ENCODE measurements around the gene LRRK1. TPM values are rescaled to one million over a fixed set of nuclear protein-coding genes. Genes with fewer than 3 reads are reported as not detected.
A peak's percentile ranks its signal among the peaks of the same experiment; 100 is the strongest.

The LRRK1 gene
- total and polyA plus RNA-seq, 2 of the 13 experiments (the other 11 are each of a cell fraction or from before 2014, with no cell fraction given): 0.13 to 1.2 TPM

- TF ChIP-seq ZNF841 (CRISPR knock-in tag; IDR thresholded peaks at IDR 0.05; ENCODE audit: borderline replicate concordance) (no peak), FOXO1 (CRISPR knock-in tag; IDR thresholded peaks at IDR 0.05) (no peak), ZNF335 (CRISPR knock-in tag; IDR thresholded peaks at IDR 0.05) (no peak), TMF1 (CRISPR knock-in tag; IDR thresholded peaks at IDR 0.05; ENCODE audit: low read depth) (no peak), SRSF9 (IDR thresholded peaks at IDR 0.05; ENCODE audit: borderline replicate concordance, insufficient read depth, low read depth, low read length, poor library complexity, severe bottlenecking) (no peak), MIXL1 (CRISPR knock-in tag; IDR thresholded peaks at IDR 0.05) (peak; percentile 33; the same call in 1 of the 2 replicates), NAIF1 (CRISPR knock-in tag; IDR thresholded peaks at IDR 0.05; ENCODE audit: borderline replicate concordance) (no peak), ZMYM4 (CRISPR knock-in tag; IDR thresholded peaks at IDR 0.05) (no peak), ZNF850 (CRISPR knock-in tag; conservative IDR thresholded peaks at IDR 0.05) (peak; percentile 91; the same call in 1 of the 2 replicates), HNF4A (CRISPR knock-in tag; IDR thresholded peaks at IDR 0.05) (no peak), ZNF10 (CRISPR knock-in tag; IDR thresholded peaks at IDR 0.05; ENCODE audit: borderline replicate concordance, low read depth) (no peak), IRF1 (CRISPR knock-in tag; IDR thresholded peaks at IDR 0.05; ENCODE audit: low read depth) (no peak)
- TF ChIP-seq, protein P1, sequence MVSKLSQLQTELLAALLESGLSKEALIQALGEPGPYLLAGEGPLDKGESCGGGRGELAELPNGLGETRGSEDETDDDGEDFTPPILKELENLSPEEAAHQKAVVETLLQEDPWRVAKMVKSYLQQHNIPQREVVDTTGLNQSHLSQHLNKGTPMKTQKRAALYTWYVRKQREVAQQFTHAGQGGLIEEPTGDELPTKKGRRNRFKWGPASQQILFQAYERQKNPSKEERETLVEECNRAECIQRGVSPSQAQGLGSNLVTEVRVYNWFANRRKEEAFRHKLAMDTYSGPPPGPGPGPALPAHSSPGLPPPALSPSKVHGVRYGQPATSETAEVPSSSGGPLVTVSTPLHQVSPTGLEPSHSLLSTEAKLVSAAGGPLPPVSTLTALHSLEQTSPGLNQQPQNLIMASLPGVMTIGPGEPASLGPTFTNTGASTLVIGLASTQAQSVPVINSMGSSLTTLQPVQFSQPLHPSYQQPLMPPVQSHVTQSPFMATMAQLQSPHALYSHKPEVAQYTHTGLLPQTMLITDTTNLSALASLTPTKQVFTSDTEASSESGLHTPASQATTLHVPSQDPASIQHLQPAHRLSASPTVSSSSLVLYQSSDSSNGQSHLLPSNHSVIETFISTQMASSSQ (IDR thresholded peaks at IDR 0.05; ENCODE audit: low read depth): no peak
- TF ChIP-seq, protein P1 (CRISPR knock-in tag; IDR thresholded peaks at IDR 0.05; ENCODE audit: borderline replicate concordance): no peak
- TF ChIP-seq, protein P2, sequence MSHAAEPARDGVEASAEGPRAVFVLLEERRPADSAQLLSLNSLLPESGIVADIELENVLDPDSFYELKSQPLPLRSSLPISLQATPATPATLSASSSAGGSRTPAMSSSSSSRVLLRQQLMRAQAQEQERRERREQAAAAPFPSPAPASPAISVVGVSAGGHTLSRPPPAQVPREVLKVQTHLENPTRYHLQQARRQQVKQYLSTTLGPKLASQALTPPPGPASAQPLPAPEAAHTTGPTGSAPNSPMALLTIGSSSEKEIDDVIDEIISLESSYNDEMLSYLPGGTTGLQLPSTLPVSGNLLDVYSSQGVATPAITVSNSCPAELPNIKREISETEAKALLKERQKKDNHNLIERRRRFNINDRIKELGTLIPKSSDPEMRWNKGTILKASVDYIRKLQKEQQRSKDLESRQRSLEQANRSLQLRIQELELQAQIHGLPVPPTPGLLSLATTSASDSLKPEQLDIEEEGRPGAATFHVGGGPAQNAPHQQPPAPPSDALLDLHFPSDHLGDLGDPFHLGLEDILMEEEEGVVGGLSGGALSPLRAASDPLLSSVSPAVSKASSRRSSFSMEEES (CRISPR knock-in tag; IDR thresholded peaks at IDR 0.05): peak; percentile 41; the same call in 1 of the 2 replicates
- TF ChIP-seq, protein P3, sequence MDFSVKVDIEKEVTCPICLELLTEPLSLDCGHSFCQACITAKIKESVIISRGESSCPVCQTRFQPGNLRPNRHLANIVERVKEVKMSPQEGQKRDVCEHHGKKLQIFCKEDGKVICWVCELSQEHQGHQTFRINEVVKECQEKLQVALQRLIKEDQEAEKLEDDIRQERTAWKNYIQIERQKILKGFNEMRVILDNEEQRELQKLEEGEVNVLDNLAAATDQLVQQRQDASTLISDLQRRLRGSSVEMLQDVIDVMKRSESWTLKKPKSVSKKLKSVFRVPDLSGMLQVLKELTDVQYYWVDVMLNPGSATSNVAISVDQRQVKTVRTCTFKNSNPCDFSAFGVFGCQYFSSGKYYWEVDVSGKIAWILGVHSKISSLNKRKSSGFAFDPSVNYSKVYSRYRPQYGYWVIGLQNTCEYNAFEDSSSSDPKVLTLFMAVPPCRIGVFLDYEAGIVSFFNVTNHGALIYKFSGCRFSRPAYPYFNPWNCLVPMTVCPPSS (IDR thresholded peaks at IDR 0.05): no peak
- TF ChIP-seq, protein P4, sequence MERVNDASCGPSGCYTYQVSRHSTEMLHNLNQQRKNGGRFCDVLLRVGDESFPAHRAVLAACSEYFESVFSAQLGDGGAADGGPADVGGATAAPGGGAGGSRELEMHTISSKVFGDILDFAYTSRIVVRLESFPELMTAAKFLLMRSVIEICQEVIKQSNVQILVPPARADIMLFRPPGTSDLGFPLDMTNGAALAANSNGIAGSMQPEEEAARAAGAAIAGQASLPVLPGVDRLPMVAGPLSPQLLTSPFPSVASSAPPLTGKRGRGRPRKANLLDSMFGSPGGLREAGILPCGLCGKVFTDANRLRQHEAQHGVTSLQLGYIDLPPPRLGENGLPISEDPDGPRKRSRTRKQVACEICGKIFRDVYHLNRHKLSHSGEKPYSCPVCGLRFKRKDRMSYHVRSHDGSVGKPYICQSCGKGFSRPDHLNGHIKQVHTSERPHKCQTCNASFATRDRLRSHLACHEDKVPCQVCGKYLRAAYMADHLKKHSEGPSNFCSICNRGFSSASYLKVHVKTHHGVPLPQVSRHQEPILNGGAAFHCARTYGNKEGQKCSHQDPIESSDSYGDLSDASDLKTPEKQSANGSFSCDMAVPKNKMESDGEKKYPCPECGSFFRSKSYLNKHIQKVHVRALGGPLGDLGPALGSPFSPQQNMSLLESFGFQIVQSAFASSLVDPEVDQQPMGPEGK (CRISPR knock-in tag; IDR thresholded peaks at IDR 0.05): peak; percentile 81
- TF ChIP-seq, protein P5, sequence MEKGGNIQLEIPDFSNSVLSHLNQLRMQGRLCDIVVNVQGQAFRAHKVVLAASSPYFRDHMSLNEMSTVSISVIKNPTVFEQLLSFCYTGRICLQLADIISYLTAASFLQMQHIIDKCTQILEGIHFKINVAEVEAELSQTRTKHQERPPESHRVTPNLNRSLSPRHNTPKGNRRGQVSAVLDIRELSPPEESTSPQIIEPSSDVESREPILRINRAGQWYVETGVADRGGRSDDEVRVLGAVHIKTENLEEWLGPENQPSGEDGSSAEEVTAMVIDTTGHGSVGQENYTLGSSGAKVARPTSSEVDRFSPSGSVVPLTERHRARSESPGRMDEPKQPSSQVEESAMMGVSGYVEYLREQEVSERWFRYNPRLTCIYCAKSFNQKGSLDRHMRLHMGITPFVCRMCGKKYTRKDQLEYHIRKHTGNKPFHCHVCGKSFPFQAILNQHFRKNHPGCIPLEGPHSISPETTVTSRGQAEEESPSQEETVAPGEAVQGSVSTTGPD (CRISPR knock-in tag; IDR thresholded peaks at IDR 0.05): no peak
These were observed 169.8 kb downstream of the LRRK1 start (continued) for GRCh38 chr15:101088788-101089578.
